Measurements from ENCODE around the gene SHLD1. TPM values are rescaled to one million over a fixed set of nuclear protein-coding genes. Genes with fewer than 3 reads are reported as not detected.

SHLD1 gene
- polyA plus RNA-seq, 1 donor from 2014 or later: 15.3 TPM

DNA sequence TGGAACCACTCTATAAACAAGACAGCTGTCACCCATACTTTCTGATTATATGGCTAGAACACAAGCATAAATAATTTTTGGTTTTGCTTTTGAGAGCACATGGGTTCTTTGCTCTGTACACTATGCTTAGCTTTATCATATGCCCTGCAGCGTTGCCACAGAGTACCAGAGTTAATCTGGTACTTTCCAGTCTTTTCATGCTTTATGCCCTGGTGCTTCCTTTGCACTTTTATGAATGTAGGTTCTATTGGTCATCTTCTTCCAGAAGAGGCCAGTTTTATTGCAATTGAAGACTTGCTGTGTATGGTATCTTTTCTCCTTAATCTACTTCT lies 20.8 kb downstream of the SHLD1 start:
- Histone ChIP-seq H3K27ac (ENCODE audit: low read length) (no peak overlapping the region), H2AFZ (ENCODE audit: low read depth, low read length) (no peak overlapping the region), H3K4me2 (ENCODE audit: low read length) (no peak overlapping the region), H3K9ac (ENCODE audit: low read length) (no peak overlapping the region), H3K4me3 (ENCODE audit: low read length) (no peak overlapping the region), H3K36me3 (ENCODE audit: insufficient read depth, low read length) (no peaks in the 10 kb centered on the region), H3F3A (ENCODE audit: insufficient read depth, low read length, poor library complexity, severe bottlenecking) (no peaks in the 10 kb centered on the region), H3K9me2 (ENCODE audit: insufficient read depth, low read length) (no peaks in the 10 kb centered on the region), H4K20me1 (ENCODE audit: insufficient read depth) (no peaks in the 10 kb centered on the region), H3K27me3 (ENCODE audit: insufficient read depth, low read depth, low read length) (no peaks in the 10 kb centered on the region), H3K9me3 (ENCODE audit: low read length) (no peaks in the 10 kb centered on the region), H3K79me2 (replicated peaks; ENCODE audit: insufficient read depth, low read length) (no peaks in the 10 kb centered on the region)
- TF ChIP-seq, protein P1, sequence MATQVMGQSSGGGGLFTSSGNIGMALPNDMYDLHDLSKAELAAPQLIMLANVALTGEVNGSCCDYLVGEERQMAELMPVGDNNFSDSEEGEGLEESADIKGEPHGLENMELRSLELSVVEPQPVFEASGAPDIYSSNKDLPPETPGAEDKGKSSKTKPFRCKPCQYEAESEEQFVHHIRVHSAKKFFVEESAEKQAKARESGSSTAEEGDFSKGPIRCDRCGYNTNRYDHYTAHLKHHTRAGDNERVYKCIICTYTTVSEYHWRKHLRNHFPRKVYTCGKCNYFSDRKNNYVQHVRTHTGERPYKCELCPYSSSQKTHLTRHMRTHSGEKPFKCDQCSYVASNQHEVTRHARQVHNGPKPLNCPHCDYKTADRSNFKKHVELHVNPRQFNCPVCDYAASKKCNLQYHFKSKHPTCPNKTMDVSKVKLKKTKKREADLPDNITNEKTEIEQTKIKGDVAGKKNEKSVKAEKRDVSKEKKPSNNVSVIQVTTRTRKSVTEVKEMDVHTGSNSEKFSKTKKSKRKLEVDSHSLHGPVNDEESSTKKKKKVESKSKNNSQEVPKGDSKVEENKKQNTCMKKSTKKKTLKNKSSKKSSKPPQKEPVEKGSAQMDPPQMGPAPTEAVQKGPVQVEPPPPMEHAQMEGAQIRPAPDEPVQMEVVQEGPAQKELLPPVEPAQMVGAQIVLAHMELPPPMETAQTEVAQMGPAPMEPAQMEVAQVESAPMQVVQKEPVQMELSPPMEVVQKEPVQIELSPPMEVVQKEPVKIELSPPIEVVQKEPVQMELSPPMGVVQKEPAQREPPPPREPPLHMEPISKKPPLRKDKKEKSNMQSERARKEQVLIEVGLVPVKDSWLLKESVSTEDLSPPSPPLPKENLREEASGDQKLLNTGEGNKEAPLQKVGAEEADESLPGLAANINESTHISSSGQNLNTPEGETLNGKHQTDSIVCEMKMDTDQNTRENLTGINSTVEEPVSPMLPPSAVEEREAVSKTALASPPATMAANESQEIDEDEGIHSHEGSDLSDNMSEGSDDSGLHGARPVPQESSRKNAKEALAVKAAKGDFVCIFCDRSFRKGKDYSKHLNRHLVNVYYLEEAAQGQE (IDR thresholded peaks at IDR 0.05; ENCODE audit: borderline replicate concordance): no peak
- TF ChIP-seq EZH2 (IDR thresholded peaks at IDR 0.05; ENCODE audit: borderline replicate concordance, insufficient read depth, low read length, poor library complexity, severe bottlenecking) (no peak), TAF1 (IDR thresholded peaks at IDR 0.05; ENCODE audit: low read depth) (no peak), MXI1 (conservative IDR thresholded peaks at IDR 0.05; ENCODE audit: poor library complexity, severe bottlenecking) (no peak)

DNA sequence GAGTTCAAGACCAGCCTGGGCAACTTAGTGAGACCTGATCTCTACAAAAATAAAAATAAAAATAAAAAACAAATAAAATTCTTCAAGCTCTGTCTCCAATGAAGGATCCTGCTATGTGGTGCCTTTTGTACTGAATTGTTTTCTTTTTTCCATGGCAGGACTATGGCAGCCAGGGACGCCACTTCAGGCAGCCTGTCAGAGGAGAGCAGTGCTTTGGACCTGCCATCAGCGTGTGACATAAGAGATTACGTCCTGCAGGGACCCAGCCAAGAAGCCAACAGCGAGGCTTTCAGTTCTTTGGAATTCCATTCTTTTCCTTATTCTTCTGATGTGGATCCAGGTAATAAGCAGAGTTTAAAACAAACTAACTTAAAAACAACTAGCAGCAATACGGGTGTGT lies 22.5 kb downstream of the SHLD1 start:
- no peak overlapping the region for H3K4me2 ChIP-seq (ENCODE audit: low read length)
- no peaks in the 10 kb centered on the region for H4K20me1 ChIP-seq (ENCODE audit: insufficient read depth)
- H3K79me2 ChIP-seq (replicated peaks; ENCODE audit: insufficient read depth, low read length): no peaks in the 10 kb centered on the region
- no peak overlapping the region for H3K27ac ChIP-seq (ENCODE audit: low read length)
- H2AFZ ChIP-seq (ENCODE audit: low read depth, low read length): no peak overlapping the region
- H3F3A ChIP-seq (ENCODE audit: insufficient read depth, low read length, poor library complexity, severe bottlenecking): no peaks in the 10 kb centered on the region
- no peaks in the 10 kb centered on the region for H3K9me3 ChIP-seq (ENCODE audit: low read length)
- H3K36me3 ChIP-seq (ENCODE audit: insufficient read depth, low read length): no peaks in the 10 kb centered on the region
- no peak overlapping the region for H3K9ac ChIP-seq (ENCODE audit: low read length)
- H3K9me2 ChIP-seq (ENCODE audit: insufficient read depth, low read length): no peaks in the 10 kb centered on the region
- H3K4me3 ChIP-seq (ENCODE audit: low read length): no peak overlapping the region
- H3K27me3 ChIP-seq (ENCODE audit: insufficient read depth, low read depth, low read length): no peaks in the 10 kb centered on the region
- TF ChIP-seq EZH2 (IDR thresholded peaks at IDR 0.05; ENCODE audit: borderline replicate concordance, insufficient read depth, low read length, poor library complexity, severe bottlenecking): no peak
- no peak for TF ChIP-seq MXI1 (conservative IDR thresholded peaks at IDR 0.05; ENCODE audit: poor library complexity, severe bottlenecking)
- TF ChIP-seq, protein P2, sequence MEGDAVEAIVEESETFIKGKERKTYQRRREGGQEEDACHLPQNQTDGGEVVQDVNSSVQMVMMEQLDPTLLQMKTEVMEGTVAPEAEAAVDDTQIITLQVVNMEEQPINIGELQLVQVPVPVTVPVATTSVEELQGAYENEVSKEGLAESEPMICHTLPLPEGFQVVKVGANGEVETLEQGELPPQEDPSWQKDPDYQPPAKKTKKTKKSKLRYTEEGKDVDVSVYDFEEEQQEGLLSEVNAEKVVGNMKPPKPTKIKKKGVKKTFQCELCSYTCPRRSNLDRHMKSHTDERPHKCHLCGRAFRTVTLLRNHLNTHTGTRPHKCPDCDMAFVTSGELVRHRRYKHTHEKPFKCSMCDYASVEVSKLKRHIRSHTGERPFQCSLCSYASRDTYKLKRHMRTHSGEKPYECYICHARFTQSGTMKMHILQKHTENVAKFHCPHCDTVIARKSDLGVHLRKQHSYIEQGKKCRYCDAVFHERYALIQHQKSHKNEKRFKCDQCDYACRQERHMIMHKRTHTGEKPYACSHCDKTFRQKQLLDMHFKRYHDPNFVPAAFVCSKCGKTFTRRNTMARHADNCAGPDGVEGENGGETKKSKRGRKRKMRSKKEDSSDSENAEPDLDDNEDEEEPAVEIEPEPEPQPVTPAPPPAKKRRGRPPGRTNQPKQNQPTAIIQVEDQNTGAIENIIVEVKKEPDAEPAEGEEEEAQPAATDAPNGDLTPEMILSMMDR (IDR thresholded peaks at IDR 0.05; ENCODE audit: poor library complexity, severe bottlenecking): no peak
- TF ChIP-seq, protein P1 (IDR thresholded peaks at IDR 0.05; ENCODE audit: borderline replicate concordance): no peak
- no peak for TF ChIP-seq SMC3 (conservative IDR thresholded peaks at IDR 0.05; ENCODE audit: poor library complexity)
- TF ChIP-seq TAF1 (IDR thresholded peaks at IDR 0.05; ENCODE audit: low read depth): no peak
- no peak for TF ChIP-seq POLR2AphosphoS5 (IDR thresholded peaks at IDR 0.05)
- TF ChIP-seq EP300 (conservative IDR thresholded peaks at IDR 0.05; ENCODE audit: poor library complexity, severe bottlenecking): no peak
- no peak for TF ChIP-seq RAD21 (conservative IDR thresholded peaks at IDR 0.05)
